Stomach (tissue), 4 donors: Measurements from ENCODE around the gene CLRN2.

Source experiments
- EP300 ChIP-seq: sonication (generic); formaldehyde crosslinking; IDR thresholded peaks from one replicate; pipeline ENCODE4 v1.6.1; 2017; ENCODE audit warnings: antibody characterized with exemption
- POLR2A ChIP-seq, 4 donors: fragments of 450-650 bp; IDR thresholded peaks; one replicate each; pipeline ENCODE4 v1.6.1; 2016; ENCODE audit warnings: antibody characterized with exemption in 4 of 4, control low read depth in 2 of 4, mild to moderate bottlenecking in 1 of 4, moderate library complexity in 1 of 4
- POLR2AphosphoS5 ChIP-seq, 3 donors: sonication (generic); formaldehyde crosslinking; IDR thresholded peaks; one replicate each; pipeline ENCODE4 v1.6.1; 2016; ENCODE audit warnings: antibody characterized with exemption in 3 of 3
- TF ChIP-seq, protein P1 (sequence below), 7 experiments: fragments of 450-650 bp in 4 of 7; fragments of 200-600 bp in 3 of 7; sonication (generic) in 3 of 7; IDR thresholded peaks; one replicate each; pipeline ENCODE4 v1.5.1; 2016 to 2019; ENCODE audit warnings: antibody characterized with exemption in 7 of 7, control low read depth in 2 of 7, mild to moderate bottlenecking in 1 of 7

DNA sequence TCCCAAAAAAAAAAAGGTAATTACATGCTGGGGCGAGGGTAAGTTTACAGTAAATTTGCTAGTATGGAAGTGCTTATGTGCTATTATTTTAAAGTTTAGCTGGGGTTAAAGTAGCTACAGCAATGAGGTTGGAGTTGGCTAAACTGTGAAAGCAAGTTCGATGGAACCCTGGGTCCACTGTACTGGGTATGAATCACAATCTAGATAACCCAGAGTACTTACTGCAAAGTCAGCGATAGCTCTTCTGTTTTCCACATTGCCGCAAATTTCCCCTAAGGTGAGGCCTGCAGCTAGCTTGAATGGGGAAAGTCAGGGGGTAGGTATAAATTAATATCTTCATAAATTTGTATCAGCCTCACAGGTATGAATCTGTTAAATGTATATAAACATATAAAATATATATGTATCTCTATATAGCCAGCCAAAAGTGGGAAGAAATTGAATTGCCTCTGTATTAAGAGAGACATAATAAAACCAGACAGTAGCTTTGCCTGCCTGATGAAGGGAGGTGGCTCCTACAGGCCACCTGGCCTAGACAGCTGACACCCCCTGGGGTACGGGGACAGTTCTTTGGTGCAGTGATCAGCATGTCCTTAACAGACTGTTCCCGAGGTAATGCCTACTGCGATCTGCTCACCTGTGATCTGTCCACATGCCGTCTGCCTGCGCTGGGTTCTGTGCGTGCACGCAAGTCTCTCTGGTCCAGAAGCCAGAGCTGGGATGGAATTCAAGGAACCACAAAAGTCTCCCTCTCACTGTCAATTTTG is 30.6 kb downstream of the CLRN2 start:
- TF ChIP-seq POLR2AphosphoS5 (IDR thresholded peaks at IDR 0.05) = no peak
- TF ChIP-seq, protein P1, sequence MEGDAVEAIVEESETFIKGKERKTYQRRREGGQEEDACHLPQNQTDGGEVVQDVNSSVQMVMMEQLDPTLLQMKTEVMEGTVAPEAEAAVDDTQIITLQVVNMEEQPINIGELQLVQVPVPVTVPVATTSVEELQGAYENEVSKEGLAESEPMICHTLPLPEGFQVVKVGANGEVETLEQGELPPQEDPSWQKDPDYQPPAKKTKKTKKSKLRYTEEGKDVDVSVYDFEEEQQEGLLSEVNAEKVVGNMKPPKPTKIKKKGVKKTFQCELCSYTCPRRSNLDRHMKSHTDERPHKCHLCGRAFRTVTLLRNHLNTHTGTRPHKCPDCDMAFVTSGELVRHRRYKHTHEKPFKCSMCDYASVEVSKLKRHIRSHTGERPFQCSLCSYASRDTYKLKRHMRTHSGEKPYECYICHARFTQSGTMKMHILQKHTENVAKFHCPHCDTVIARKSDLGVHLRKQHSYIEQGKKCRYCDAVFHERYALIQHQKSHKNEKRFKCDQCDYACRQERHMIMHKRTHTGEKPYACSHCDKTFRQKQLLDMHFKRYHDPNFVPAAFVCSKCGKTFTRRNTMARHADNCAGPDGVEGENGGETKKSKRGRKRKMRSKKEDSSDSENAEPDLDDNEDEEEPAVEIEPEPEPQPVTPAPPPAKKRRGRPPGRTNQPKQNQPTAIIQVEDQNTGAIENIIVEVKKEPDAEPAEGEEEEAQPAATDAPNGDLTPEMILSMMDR (IDR thresholded peaks at IDR 0.05) = no peak
- no peak for TF ChIP-seq POLR2A (IDR thresholded peaks at IDR 0.05)
- TF ChIP-seq EP300 = no peak
